ENCODE results near the gene FOXE1. TPM values are rescaled to one million over a fixed set of nuclear protein-coding genes. Genes with fewer than 3 reads are reported as not detected.

FOXE1 gene
- total RNA-seq, 1 experiment from 2014 or later: not detected

DNA sequence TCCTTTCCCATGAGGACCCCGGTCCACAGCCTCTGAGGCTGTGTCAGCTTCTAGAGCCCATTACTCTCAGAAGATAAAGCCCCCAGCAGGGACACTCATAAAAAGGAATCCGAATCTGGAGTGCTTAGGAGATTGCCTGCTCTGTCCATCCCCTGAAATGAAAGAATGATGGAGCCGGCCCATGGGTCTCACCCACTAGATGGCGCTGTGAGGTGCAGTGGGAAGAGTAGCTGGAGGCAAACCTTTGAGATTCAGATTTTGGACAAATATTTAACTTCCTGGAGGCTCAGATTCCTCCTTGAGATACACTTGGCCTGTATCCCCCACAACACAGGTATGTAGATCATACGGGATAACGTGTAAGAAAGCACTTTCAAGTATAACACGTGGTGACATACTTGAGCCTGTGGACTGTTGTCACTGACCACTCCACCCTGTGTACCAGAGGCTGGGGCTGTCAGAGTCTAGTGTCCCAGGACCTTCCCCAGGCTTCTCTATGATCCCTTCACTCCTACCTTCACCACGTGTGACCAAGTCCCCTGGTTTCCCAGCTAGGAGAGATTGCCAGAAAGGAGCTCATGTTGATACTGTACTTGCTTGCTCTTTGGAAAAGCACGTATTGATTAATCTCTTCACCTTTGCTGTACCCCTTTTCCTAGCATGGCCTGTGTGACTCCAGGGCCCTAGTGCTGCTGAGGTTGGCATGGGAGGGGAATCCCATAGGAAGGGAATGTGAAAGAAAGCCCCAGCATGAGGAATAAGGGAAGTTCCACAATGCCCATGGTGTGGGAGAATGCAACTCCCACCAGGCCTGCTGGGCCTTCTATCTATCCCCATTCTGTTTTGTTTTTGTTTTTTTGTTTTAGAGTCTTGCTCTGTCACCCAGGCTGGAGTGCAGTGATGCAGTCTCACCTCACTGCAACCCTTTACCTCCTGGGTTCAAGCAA, 37.2 kb downstream of the FOXE1 start:
- ATAC-seq (peak; percentile 89), DNase-seq (ENCODE audit: low read depth, low spot score) (no peak)
- BruUV-seq (replicated peaks): no TSS peak

More for the DNA sequence above, 37.2 kb downstream of the FOXE1 start:
- H3K4me3 ChIP-seq (replicated peaks in 1 of 2; ENCODE audit: low read depth in 1 of 2, low read length in 2 of 2): no peak overlapping the region
- RAD21 ChIA-PET (ENCODE audit: low non-redundant PET in 1 of 2, low total read pairs in 2 of 2, uncharacterized antibody in 2 of 2, unreplicated experiment in 2 of 2): no interaction called here
- POLR2A ChIA-PET: no interaction called here
- no peak overlapping the region for H3K27ac ChIP-seq (ENCODE audit: low read depth, low read length)
- H3K9me2 ChIP-seq (ENCODE audit: insufficient read depth): no peaks in the 10 kb centered on the region
- CTCF ChIA-PET: interaction anchor here (0.6 to 2.5 kb wide), 18 partner anchors 9 to 244 kb away, joined by 3 to 30 read pairs (median 4); partner anchors contain the start of gene TRMO
- no peak overlapping the region for H3K9ac ChIP-seq (ENCODE audit: low read length)
- no peaks in the 10 kb centered on the region for H3K27me3 ChIP-seq (ENCODE audit: insufficient read depth, low read length)
- H3K9me3 ChIP-seq (ENCODE audit: control insufficient read depth in 1 of 2, insufficient read depth in 1 of 2, low read depth in 1 of 2, low read length in 2 of 2): no peaks in the 10 kb centered on the region
- intact Hi-C loops (cut with micrococcal nuclease): no loop called here
- H4K20me1 ChIP-seq (ENCODE audit: insufficient read depth): no peaks in the 10 kb centered on the region
- no peaks in the 10 kb centered on the region for H3K36me3 ChIP-seq (ENCODE audit: control insufficient read depth in 1 of 2, insufficient read depth in 2 of 2, low read length in 2 of 2)
- no peak overlapping the region for H2AFZ ChIP-seq (ENCODE audit: low read depth, low read length, poor library complexity, severe bottlenecking)
- no peaks in the 10 kb centered on the region for H3K4me1 ChIP-seq (ENCODE audit: control insufficient read depth in 1 of 2, insufficient read depth in 2 of 2, low read length in 2 of 2)
- TF ChIP-seq SP1 (IDR thresholded peaks at IDR 0.05; ENCODE audit: low read depth): no peak
- no peak for TF ChIP-seq EZH2phosphoT487 (IDR thresholded peaks at IDR 0.05; ENCODE audit: borderline replicate concordance)
- no peak for TF ChIP-seq SRF (IDR thresholded peaks at IDR 0.05; ENCODE audit: low read depth)
- TF ChIP-seq CBX3 (IDR thresholded peaks at IDR 0.05; ENCODE audit: low read depth): no peak
- TF ChIP-seq FOSL1 (IDR thresholded peaks at IDR 0.05; ENCODE audit: low read depth): no peak
- no peak for TF ChIP-seq EGR1 (IDR thresholded peaks at IDR 0.05; ENCODE audit: low read depth)
- TF ChIP-seq POLR2A (IDR thresholded peaks at IDR 0.05; ENCODE audit: borderline replicate concordance, extremely low read depth, insufficient read depth, insufficient read length): no peak
- peak; percentile 42; the same call in 1 of the 2 replicates for TF ChIP-seq RAD21 (IDR thresholded peaks at IDR 0.05; ENCODE audit: low read depth)
- TF ChIP-seq ZFX (IDR thresholded peaks at IDR 0.05): no peak
- TF ChIP-seq TCF7L2 (IDR thresholded peaks at IDR 0.05; ENCODE audit: borderline replicate concordance, extremely low read depth, insufficient read depth, insufficient read length): no peak
- no peak for TF ChIP-seq POLR2AphosphoS5 (IDR thresholded peaks at IDR 0.05; ENCODE audit: low read depth, low read length)
- peak; percentile 47 for TF ChIP-seq YY1 (IDR thresholded peaks at IDR 0.05; ENCODE audit: extremely low read depth, insufficient replicate concordance, low read depth, low read length)
- TF ChIP-seq, protein P1, sequence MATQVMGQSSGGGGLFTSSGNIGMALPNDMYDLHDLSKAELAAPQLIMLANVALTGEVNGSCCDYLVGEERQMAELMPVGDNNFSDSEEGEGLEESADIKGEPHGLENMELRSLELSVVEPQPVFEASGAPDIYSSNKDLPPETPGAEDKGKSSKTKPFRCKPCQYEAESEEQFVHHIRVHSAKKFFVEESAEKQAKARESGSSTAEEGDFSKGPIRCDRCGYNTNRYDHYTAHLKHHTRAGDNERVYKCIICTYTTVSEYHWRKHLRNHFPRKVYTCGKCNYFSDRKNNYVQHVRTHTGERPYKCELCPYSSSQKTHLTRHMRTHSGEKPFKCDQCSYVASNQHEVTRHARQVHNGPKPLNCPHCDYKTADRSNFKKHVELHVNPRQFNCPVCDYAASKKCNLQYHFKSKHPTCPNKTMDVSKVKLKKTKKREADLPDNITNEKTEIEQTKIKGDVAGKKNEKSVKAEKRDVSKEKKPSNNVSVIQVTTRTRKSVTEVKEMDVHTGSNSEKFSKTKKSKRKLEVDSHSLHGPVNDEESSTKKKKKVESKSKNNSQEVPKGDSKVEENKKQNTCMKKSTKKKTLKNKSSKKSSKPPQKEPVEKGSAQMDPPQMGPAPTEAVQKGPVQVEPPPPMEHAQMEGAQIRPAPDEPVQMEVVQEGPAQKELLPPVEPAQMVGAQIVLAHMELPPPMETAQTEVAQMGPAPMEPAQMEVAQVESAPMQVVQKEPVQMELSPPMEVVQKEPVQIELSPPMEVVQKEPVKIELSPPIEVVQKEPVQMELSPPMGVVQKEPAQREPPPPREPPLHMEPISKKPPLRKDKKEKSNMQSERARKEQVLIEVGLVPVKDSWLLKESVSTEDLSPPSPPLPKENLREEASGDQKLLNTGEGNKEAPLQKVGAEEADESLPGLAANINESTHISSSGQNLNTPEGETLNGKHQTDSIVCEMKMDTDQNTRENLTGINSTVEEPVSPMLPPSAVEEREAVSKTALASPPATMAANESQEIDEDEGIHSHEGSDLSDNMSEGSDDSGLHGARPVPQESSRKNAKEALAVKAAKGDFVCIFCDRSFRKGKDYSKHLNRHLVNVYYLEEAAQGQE (IDR thresholded peaks at IDR 0.05; ENCODE audit: low read depth): no peak
- TF ChIP-seq CEBPB (IDR thresholded peaks at IDR 0.05; ENCODE audit: low read depth): no peak
- TF ChIP-seq, protein P2, sequence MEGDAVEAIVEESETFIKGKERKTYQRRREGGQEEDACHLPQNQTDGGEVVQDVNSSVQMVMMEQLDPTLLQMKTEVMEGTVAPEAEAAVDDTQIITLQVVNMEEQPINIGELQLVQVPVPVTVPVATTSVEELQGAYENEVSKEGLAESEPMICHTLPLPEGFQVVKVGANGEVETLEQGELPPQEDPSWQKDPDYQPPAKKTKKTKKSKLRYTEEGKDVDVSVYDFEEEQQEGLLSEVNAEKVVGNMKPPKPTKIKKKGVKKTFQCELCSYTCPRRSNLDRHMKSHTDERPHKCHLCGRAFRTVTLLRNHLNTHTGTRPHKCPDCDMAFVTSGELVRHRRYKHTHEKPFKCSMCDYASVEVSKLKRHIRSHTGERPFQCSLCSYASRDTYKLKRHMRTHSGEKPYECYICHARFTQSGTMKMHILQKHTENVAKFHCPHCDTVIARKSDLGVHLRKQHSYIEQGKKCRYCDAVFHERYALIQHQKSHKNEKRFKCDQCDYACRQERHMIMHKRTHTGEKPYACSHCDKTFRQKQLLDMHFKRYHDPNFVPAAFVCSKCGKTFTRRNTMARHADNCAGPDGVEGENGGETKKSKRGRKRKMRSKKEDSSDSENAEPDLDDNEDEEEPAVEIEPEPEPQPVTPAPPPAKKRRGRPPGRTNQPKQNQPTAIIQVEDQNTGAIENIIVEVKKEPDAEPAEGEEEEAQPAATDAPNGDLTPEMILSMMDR (IDR thresholded peaks at IDR 0.05 in 2 of 3, conservative IDR thresholded peaks at IDR 0.05 in 1 of 3; ENCODE audit: borderline replicate concordance in 1 of 3, insufficient read depth in 1 of 3, low read depth in 2 of 3, low read length in 2 of 3): peak; percentile 39 to 97 (median 94); a peak in 5 of 6 replicates
- H3K4me2 ChIP-seq (ENCODE audit: low read length): no peak overlapping the region
- H3K79me2 ChIP-seq (ENCODE audit: insufficient read depth, low read length): no peaks in the 10 kb centered on the region

All from HCT116 (cell line).